GM23248 (cell line): ENCODE results near the gene AKIRIN1.

ENCODE experiments used
- EZH2 ChIP-seq: fragments of 200-600 bp; sonication (generic); IDR thresholded peaks from 2 replicates; pipeline ENCODE4 v1.6.1; 2018; ENCODE audit warnings: antibody characterized with exemption, mild to moderate bottlenecking; ENCODE audit not compliant: insufficient read depth, poor library complexity, severe bottlenecking
- EZH2phosphoT487 ChIP-seq: fragments of 200-600 bp; sonication (generic); IDR thresholded peaks from 2 replicates; pipeline ENCODE4 v1.6.1; 2018; ENCODE audit warnings: antibody characterized with exemption, moderate library complexity, mild to moderate bottlenecking, low read depth; ENCODE audit not compliant: insufficient read depth

DNA sequence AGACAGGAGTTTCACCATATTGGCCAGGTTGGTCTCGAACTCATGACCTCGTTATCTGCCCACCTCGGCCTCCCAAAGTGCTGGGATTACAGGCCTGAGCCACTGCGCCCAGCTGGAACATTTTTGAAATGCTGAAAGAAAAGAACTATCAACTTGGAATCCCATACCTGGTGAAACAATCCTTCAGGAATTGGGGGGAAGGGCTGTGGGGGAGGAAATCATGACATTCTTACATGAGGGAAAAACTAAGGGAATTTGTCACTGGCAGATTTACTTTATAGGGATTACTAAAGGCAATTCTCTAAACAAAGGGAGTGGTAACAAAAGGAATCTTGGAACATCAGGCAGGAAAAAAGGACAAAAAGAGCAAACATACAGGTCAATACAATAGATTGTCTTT lies 60.9 kb downstream of the AKIRIN1 start:
- TF ChIP-seq EZH2 (no peak), EZH2phosphoT487 (no peak)
